ENCODE measurements around the gene ARL4C.

DNA sequence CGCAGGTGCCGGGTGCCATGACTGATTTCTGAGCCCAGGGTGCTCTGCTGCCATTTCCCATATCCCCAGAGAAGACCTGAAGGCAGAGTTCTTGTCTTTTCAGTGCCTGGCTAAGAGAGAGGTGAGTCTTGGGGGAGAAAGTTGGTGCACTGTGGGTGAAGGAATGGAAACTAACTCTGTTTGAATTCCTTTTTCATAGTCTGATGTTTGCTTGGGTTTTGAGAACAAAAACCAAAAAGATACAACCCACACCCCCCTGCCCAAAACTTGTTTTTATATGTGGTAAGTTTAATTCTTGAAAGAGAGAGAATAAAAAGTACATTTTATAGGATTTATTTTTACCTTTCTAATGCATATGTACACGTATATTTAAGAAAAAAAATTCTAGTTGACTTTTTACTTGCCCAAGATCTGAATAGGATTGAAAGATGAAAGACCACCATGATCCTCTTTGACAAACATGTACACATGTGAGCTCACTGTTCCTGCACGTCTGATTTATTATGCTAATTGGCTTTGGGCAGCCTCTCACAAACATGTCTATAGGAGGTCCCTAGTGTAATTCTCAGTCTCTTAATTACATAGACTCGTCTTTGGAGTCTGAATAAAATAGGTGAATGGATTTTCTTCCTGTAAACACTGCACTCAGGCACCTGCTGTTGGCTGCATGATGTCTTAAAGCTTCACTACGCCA is 46.3 kb downstream of the ARL4C start:
- TF ChIP-seq, protein P1, sequence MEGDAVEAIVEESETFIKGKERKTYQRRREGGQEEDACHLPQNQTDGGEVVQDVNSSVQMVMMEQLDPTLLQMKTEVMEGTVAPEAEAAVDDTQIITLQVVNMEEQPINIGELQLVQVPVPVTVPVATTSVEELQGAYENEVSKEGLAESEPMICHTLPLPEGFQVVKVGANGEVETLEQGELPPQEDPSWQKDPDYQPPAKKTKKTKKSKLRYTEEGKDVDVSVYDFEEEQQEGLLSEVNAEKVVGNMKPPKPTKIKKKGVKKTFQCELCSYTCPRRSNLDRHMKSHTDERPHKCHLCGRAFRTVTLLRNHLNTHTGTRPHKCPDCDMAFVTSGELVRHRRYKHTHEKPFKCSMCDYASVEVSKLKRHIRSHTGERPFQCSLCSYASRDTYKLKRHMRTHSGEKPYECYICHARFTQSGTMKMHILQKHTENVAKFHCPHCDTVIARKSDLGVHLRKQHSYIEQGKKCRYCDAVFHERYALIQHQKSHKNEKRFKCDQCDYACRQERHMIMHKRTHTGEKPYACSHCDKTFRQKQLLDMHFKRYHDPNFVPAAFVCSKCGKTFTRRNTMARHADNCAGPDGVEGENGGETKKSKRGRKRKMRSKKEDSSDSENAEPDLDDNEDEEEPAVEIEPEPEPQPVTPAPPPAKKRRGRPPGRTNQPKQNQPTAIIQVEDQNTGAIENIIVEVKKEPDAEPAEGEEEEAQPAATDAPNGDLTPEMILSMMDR (IDR thresholded peaks at IDR 0.05; ENCODE audit: control extremely low read depth in 1 of 3, insufficient read depth in 1 of 3, low read depth in 1 of 3, low read length in 3 of 3): no peak
- TF ChIP-seq TAF1 (IDR thresholded peaks at IDR 0.05; ENCODE audit: low read depth, low read length): no peak
- TF ChIP-seq, protein P2, sequence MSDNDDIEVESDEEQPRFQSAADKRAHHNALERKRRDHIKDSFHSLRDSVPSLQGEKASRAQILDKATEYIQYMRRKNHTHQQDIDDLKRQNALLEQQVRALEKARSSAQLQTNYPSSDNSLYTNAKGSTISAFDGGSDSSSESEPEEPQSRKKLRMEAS (IDR thresholded peaks at IDR 0.05): no peak
- TF ChIP-seq POLR2A (IDR thresholded peaks at IDR 0.05; ENCODE audit: control extremely low read depth in 1 of 2, low read depth in 2 of 2, low read length in 2 of 2): no peak
- TF ChIP-seq SP1 (IDR thresholded peaks at IDR 0.05; ENCODE audit: low read depth, low read length): no peak
- TF ChIP-seq EP300 (IDR thresholded peaks at IDR 0.05; ENCODE audit: borderline replicate concordance in 1 of 2, low read depth in 2 of 2, low read length in 2 of 2): no peak
- no peak for TF ChIP-seq YY1 (IDR thresholded peaks at IDR 0.05; ENCODE audit: low read depth, low read length)
